ENCODE data around the gene INPP5D. TPM values are rescaled to one million over a fixed set of nuclear protein-coding genes. Genes with fewer than 3 reads are reported as not detected.

Gene INPP5D
- total and polyA plus RNA-seq, 2 donors (not counting 3 experiments of a cell fraction or from before 2014, with no cell fraction given) = 13.9 to 46.6 TPM

DNA sequence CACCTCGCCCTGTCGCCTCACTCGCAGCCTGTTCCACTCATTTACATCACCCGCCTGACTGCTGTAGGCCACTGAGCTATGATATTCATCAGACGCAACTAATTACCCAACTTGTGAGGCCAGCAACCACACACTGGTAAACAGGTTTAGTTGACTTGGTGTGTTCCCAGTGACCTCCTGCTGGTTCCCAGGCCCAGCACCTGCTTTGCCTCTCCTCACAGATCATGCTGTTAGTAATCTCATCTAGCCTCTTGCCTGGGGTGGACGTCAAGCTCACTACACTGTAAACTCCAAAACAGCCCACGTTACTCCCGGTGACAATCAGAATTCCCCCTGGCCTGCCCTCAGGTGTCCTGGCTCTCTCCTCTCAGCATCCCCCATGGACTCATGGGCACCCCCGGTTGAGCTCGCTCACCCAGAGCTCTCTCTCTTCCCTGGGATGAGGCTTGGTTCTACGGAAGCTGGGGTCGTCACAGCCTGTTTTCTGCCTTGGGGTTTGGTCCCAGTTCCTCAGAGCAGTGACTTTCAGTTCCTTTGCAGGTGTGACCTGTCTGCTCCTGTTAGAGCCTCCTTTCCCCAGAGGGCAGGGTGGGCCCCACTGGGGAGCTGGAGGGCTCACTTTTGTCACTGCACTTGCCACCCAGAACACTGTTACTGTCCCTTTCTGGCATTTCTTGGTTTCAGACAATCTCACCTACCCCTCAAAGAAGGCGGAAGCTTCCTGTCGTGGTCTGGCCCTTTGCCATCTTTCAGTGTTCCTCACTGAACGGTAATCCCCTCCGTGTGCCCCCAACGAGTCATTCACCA is 40.3 kb downstream of the INPP5D start:
- no peak for TF ChIP-seq POLR2A (IDR thresholded peaks at IDR 0.05; ENCODE audit: low read depth, low read length)
- TF ChIP-seq, protein P1, sequence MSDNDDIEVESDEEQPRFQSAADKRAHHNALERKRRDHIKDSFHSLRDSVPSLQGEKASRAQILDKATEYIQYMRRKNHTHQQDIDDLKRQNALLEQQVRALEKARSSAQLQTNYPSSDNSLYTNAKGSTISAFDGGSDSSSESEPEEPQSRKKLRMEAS (IDR thresholded peaks at IDR 0.05; ENCODE audit: insufficient read depth, insufficient read length) = no peak
- TF ChIP-seq JUN (IDR thresholded peaks at IDR 0.05; ENCODE audit: borderline replicate concordance, insufficient read depth, insufficient read length, low read depth) = no peak
- TF ChIP-seq GATA2 (IDR thresholded peaks at IDR 0.05; ENCODE audit: insufficient read depth, insufficient read length, low read depth, low read length) = no peak
- no peak for TF ChIP-seq MYC (IDR thresholded peaks at IDR 0.05; ENCODE audit: low read depth, low read length)
- TF ChIP-seq, protein P2, sequence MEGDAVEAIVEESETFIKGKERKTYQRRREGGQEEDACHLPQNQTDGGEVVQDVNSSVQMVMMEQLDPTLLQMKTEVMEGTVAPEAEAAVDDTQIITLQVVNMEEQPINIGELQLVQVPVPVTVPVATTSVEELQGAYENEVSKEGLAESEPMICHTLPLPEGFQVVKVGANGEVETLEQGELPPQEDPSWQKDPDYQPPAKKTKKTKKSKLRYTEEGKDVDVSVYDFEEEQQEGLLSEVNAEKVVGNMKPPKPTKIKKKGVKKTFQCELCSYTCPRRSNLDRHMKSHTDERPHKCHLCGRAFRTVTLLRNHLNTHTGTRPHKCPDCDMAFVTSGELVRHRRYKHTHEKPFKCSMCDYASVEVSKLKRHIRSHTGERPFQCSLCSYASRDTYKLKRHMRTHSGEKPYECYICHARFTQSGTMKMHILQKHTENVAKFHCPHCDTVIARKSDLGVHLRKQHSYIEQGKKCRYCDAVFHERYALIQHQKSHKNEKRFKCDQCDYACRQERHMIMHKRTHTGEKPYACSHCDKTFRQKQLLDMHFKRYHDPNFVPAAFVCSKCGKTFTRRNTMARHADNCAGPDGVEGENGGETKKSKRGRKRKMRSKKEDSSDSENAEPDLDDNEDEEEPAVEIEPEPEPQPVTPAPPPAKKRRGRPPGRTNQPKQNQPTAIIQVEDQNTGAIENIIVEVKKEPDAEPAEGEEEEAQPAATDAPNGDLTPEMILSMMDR (IDR thresholded peaks at IDR 0.05; ENCODE audit: extremely low read depth in 1 of 2, insufficient read depth in 1 of 2, low read depth in 1 of 2, low read length in 2 of 2) = no peak
- TF ChIP-seq POLR2AphosphoS5 (IDR thresholded peaks at IDR 0.05; ENCODE audit: insufficient read depth, low read depth, low read length) = no peak
- no peak for TF ChIP-seq FOS (IDR thresholded peaks at IDR 0.05; ENCODE audit: borderline replicate concordance, insufficient read depth, low read length)
- no peak for TF ChIP-seq EZH2 (IDR thresholded peaks at IDR 0.05; ENCODE audit: borderline replicate concordance, low read depth, low read length, severe bottlenecking)
- Histone ChIP-seq H3K4me1 (ENCODE audit: control insufficient read depth, extremely low read depth, insufficient read depth, low read length) (peaks cover 4% of the 10 kb centered on the region), H2AFZ (ENCODE audit: low read depth, low read length) (no peak overlapping the region), H4K20me1 (replicated peaks; ENCODE audit: control insufficient read depth, extremely low read depth, insufficient read depth, low read length) (no peaks in the 10 kb centered on the region), H3K27ac (ENCODE audit: insufficient read depth, low read depth, low read length) (no peak overlapping the region), H3K36me3 (ENCODE audit: control insufficient read depth in 2 of 2, extremely low read depth in 1 of 2, insufficient read depth in 2 of 2, low read length in 2 of 2) (peaks cover 0 to 3% of the 10 kb centered on the region in 2 experiments), H3K27me3 (ENCODE audit: control insufficient read depth in 2 of 2, insufficient read depth in 2 of 2, low read length in 2 of 2) (no peaks in the 10 kb centered on the region), H3K4me2 (ENCODE audit: insufficient read depth, low read length) (no peak overlapping the region), H3K9me3 (replicated peaks; ENCODE audit: control insufficient read depth, insufficient read depth, low read length) (no peaks in the 10 kb centered on the region), H3K4me3 (replicated peaks in 1 of 3; ENCODE audit: insufficient read depth in 1 of 3, low read depth in 1 of 3, low read length in 3 of 3) (no peak overlapping the region), H3K79me2 (ENCODE audit: control insufficient read depth, insufficient read depth, low read length) (no peaks in the 10 kb centered on the region), H3K9me1 (replicated peaks; ENCODE audit: control insufficient read depth, extremely low read depth, insufficient read depth, low read length) (no peaks in the 10 kb centered on the region), H3K9ac (replicated peaks; ENCODE audit: extremely low read depth, insufficient read depth, low read length) (no peak overlapping the region)
- ChIA-PET CTCF (interaction anchor here (1.0 to 1.6 kb wide), 2 partner anchors 11 to 49 kb away, joined by 3 to 5 read pairs; no protein-coding TSS in a partner anchor), POLR2A (no interaction called here)
- DNase-seq (ENCODE audit: low read depth, low spot score) (no peak), FAIRE-seq (no peak)
- dilution Hi-C loops (cut with MboI; ENCODE audit: extremely low pct_ligation_motif_present, low sequenced_read_pairs) (no loop called here), intact Hi-C loops (cut with micrococcal nuclease) (no loop called here)
- BruUV-seq (replicated peaks) = no TSS peak

Measured in endothelial cell of umbilical vein (primary cell).